Measurements from ENCODE around the gene IL4I1.

Gene IL4I1

GRCh38 chr19:49851456-49852259 lies 45.0 kb downstream of the IL4I1 start:
- no peak for DNase-seq (ENCODE audit: low read depth, low spot score)

GRCh38 chr19:49850487-49851342 lies 46.0 kb downstream of the IL4I1 start, which contains the start of gene PTOV1:
Gene PTOV1, plus strand, starts transcription at chr19:49851159.
- peak; percentile 78 for DNase-seq (ENCODE audit: low read depth, low spot score)

GRCh38 chr19:49850221-49850486 lies 46.5 kb downstream of the IL4I1 start:
- no peak for DNase-seq (ENCODE audit: low read depth, low spot score)

GRCh38 chr19:49849433-49850220 lies 47.1 kb downstream of the IL4I1 start:
- no peak for DNase-seq (ENCODE audit: low read depth, low spot score)

- no peak for DNase-seq (ENCODE audit: low read depth, low spot score)
Observed at GRCh38 chr19:49848938-49849337, 47.7 kb downstream of the IL4I1 start.

- no peak for DNase-seq (ENCODE audit: low read depth, low spot score)
Observed at GRCh38 chr19:49847731-49848696, 48.7 kb downstream of the IL4I1 start.

GRCh38 chr19:49846408-49846807 lies 50.3 kb downstream of the IL4I1 start:
- no peak for DNase-seq (ENCODE audit: low read depth, low spot score)

GRCh38 chr19:49845414-49845813 lies 51.3 kb downstream of the IL4I1 start:
- no peak for DNase-seq (ENCODE audit: low read depth, low spot score)

- DNase-seq (ENCODE audit: low read depth, low spot score): no peak
Observed at GRCh38 chr19:49844138-49845095, 52.3 kb downstream of the IL4I1 start.

GRCh38 chr19:49843265-49843664 lies 53.4 kb downstream of the IL4I1 start:
- DNase-seq (ENCODE audit: low read depth, low spot score): no peak

GRCh38 chr19:49840736-49841249 lies 55.9 kb downstream of the IL4I1 start:
- DNase-seq (ENCODE audit: low read depth, low spot score): no peak

- DNase-seq (ENCODE audit: low read depth, low spot score): no peak
Observed at GRCh38 chr19:49840321-49840720, 56.4 kb downstream of the IL4I1 start.

GRCh38 chr19:49839713-49840112 lies 57.0 kb downstream of the IL4I1 start:
- DNase-seq (ENCODE audit: low read depth, low spot score): no peak

All from smooth muscle cell of the brain vasculature (primary cell).